Measurements from ENCODE around the gene ZNF662.
A peak's percentile ranks its signal among the peaks of the same experiment; 100 is the strongest.
"Not testable (repeated sequence)": the region's sequence is repeated elsewhere in the genome, so short reads cannot be mapped to it uniquely, and the experiment has no call there.

Gene ZNF662

DNA sequence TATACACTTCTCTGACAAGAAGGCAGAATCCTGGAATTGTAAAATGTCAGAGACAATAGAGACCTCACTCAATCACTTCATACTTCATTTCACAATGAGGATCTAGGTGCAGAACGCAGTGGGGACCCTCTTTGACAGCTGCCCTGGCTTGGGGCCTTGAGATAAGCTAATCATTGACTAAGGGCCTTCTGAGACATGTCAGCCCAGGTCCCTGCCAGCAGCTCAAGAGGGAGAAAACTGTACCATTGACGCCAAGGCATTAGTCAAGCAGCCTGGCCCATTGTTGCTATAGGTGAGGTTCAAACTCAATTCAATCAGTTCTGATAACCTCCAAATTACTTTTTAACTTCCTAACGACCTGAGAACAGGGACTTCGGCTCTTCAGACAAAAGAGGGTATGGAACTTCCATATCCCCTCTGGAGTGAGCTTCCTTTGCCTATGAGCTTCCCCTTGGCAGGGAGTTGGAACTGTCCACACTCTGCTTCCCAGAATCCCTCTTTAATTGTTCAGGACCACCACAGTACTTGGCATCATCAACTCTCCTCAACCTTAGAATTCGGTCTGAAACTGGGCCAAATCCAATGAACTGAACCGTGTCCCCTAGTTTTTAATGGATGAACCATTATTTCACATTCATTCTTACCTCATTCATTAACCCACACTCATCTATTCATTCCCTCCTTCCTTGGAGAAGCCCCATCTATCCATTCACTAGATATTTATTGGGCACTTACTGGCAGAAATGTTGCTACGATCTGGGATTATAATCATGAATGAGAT, 28.8 kb upstream of the ZNF662 start:
- H3K27me3 ChIP-seq (ENCODE audit: insufficient read depth, low read length): peaks cover 14% of the 10 kb centered on the region
- H2AFZ ChIP-seq (ENCODE audit: low read depth, low read length): no peak overlapping the region
- no peaks in the 10 kb centered on the region for H3K9me3 ChIP-seq (ENCODE audit: low read length)
- H3K36me3 ChIP-seq (ENCODE audit: insufficient read depth, low read length): no peaks in the 10 kb centered on the region
- H3K4me3 ChIP-seq (ENCODE audit: low read length): no peak overlapping the region
- no peaks in the 10 kb centered on the region for H3K4me1 ChIP-seq (ENCODE audit: insufficient read depth, low read length)

DNA sequence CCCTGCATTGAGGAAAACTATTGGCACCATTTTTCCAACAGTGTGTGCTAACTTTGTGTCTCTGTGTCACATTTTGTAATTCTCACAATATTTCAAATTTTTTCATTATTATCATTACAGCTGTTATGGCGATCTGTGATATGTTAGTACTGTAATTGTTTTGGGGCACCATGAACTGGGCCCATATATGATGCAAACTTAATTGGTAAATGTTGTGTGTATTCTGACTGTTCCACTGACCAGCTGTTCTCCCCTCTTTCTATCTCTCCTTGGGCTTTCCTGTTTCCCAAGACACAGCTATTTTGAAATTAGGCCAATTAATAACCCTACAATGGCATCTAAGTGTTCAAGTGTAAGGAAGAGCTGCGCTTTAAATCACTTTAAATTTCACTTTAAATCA, 28.1 kb upstream of the ZNF662 start:
- no peaks in the 10 kb centered on the region for H3K4me1 ChIP-seq (ENCODE audit: insufficient read depth, low read length)
- no peaks in the 10 kb centered on the region for H3K9me3 ChIP-seq (ENCODE audit: low read length)
- no peaks in the 10 kb centered on the region for H3K36me3 ChIP-seq (ENCODE audit: insufficient read depth, low read length)
- H3K4me3 ChIP-seq (ENCODE audit: low read length): no peak overlapping the region
- peaks cover 10% of the 10 kb centered on the region for H3K27me3 ChIP-seq (ENCODE audit: insufficient read depth, low read length)
- no peak overlapping the region for H2AFZ ChIP-seq (ENCODE audit: low read depth, low read length)

DNA sequence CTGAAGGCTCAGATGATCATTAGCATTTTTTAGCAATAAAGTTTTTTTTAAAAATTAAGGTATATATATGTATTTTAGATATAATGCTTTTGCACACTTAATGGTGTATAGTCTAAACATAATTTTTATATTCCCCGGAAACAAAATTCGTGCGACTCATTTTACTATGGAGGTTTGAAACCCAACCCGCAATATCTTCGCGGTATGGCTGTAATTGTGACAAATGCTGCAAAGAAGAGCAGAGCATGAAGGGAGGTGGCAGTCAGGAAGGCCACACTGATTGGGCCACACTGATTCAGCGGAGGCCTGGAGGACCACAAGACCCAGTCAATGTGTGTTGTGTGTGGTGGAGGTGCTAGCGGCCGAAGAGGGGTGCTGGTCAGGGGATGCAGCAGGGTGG, 25.8 kb upstream of the ZNF662 start:
- Histone ChIP-seq H3K36me3 (ENCODE audit: insufficient read depth, low read length) (no peaks in the 10 kb centered on the region), H3K4me1 (ENCODE audit: insufficient read depth, low read length) (no peaks in the 10 kb centered on the region), H3K4me3 (ENCODE audit: low read length) (no peak overlapping the region), H2AFZ (ENCODE audit: low read depth, low read length) (peak overlapping the region; percentile 96), H3K9me3 (ENCODE audit: low read length) (no peaks in the 10 kb centered on the region), H3K27me3 (ENCODE audit: insufficient read depth, low read length) (peaks cover 9% of the 10 kb centered on the region)

DNA sequence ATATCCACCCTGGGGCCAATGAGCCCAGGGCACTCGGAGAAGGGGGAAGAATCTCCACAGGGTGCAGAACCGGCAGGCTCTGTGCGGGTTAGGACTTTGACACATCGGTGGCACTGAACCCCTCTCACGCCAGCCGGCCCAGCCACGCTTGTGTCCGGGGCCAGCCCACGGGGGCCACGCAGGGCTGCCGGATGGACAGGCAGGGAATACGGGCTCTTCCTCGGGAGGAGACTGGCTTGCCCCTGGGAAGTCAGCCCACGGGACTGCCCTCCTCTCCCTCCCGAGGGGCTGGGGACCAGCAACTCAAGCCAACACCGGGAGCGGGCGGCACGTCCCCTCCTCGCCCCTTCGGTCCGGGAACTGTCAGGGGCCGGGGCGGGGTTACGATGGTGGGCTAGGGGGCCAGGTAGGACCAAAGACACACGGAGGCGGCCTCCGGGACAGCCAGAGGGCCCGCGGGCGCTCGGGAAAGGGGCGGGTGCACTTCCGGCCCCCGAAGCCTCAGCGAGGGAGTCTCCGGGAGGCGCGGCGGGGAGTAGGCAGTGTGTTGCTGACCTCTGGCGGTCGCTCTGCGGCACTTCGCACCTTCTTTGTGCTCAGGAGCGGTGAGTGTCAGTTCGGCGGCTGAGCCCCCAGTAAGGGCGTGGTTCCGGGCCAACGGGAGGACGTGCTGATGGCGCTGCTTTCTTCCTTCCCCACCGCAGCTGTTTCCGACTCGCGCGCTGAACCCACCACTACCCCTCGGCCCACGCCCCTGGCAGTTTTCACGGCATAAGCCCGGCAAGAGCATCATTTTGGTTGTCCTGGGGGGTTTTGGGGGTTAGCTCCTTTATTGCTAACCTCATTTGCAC, 25.1 kb upstream of the ZNF662 start:
- Histone ChIP-seq H3K36me3 (ENCODE audit: insufficient read depth, low read length) (no peaks in the 10 kb centered on the region), H3K27me3 (ENCODE audit: insufficient read depth, low read length) (peaks cover 10% of the 10 kb centered on the region), H2AFZ (ENCODE audit: low read depth, low read length) (peak overlapping the region; percentile 96), H3K4me3 (ENCODE audit: low read length) (peak overlapping the region; percentile 33), H3K4me1 (ENCODE audit: insufficient read depth, low read length) (no peaks in the 10 kb centered on the region), H3K9me3 (ENCODE audit: low read length) (no peaks in the 10 kb centered on the region)

DNA sequence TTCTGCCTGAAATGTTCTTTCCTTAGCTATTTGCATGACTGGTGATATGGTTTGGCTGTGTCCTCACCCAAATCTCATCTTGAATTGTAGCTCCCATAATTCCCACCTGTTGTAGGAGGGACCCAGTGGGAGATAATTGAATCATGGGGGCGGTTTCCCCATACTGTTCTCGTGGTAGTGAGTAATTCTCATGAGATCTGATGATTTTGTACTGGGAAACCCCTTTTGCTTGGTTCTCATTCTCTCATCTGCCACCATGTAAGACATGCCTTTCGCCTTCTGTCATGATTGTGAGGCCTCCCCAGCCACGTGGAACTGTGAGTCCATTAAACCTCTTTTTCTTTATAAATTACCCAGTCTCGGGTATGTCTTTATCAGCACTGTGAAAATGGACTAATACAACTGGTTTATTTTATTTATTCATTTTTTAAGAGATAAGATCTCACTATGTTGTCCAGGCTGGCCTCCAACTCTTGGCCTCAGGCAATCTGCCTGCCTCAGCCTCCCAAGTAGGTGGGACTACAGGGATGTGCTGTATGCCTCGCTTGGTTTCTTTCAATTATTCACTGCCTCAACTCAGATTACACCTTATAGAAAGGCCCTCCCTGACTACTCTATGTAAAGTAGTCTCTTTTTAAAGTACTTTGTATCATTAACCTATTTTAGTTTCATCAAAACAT, 22.6 kb upstream of the ZNF662 start:
- not testable (repeated sequence) for H3K4me1 ChIP-seq (ENCODE audit: insufficient read depth, low read length); H3K36me3 ChIP-seq (ENCODE audit: insufficient read depth, low read length); H3K4me3 ChIP-seq (ENCODE audit: low read length); H3K9me3 ChIP-seq (ENCODE audit: low read length); H2AFZ ChIP-seq (ENCODE audit: low read depth, low read length)
- peaks cover 14% of the 10 kb centered on the region for H3K27me3 ChIP-seq (ENCODE audit: insufficient read depth, low read length)

DNA sequence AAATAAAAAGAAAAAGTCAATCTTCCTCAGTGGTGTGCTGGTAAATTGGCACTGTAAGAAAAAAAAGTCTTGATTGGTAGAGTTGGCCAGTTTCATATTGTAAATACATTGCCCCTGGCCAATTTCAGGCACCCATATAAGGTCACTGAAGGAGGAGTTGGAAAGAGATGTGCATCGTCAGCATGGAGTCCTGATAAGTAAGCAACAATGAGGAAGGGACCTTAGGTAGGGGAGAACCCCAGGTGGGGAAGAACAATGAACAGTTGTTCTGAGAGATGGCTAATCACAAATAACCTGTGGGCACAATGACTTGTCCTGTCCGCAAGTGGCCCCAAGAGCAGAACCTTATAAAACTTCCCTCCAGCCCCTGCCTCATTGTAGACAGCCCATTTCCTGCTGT, 21.6 kb upstream of the ZNF662 start:
- Histone ChIP-seq H2AFZ (ENCODE audit: low read depth, low read length) (no peak overlapping the region), H3K4me1 (ENCODE audit: insufficient read depth, low read length) (no peaks in the 10 kb centered on the region), H3K9me3 (ENCODE audit: low read length) (no peaks in the 10 kb centered on the region), H3K36me3 (ENCODE audit: insufficient read depth, low read length) (no peaks in the 10 kb centered on the region), H3K27me3 (ENCODE audit: insufficient read depth, low read length) (peaks cover 14% of the 10 kb centered on the region), H3K4me3 (ENCODE audit: low read length) (no peak overlapping the region)

DNA sequence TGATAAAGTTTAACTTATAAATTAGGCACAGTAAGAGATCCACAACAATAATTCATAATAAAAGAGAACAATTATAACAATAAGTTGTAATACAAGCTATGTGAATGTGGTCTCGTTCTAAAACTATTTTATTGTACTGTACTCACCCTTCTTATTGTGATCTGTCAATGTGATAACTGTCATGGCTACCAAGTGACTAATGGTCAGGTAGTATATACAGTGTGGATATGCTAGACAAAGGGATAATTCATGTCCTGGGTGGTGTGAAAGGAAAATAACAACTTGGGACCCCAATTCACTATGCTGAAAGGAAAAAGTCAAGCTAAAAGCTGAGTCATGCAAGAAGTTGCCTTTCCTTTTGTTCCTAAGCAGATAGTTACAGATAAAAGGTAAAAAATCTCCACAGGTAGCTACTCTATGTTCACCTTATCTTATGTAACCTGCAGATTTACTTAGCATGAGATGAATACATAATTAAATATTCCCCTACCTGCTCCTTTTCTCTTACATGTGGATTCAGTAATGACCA, 19.6 kb upstream of the ZNF662 start:
- peaks cover 11% of the 10 kb centered on the region for H3K27me3 ChIP-seq (ENCODE audit: insufficient read depth, low read length)
- no peaks in the 10 kb centered on the region for H3K36me3 ChIP-seq (ENCODE audit: insufficient read depth, low read length)
- H2AFZ ChIP-seq (ENCODE audit: low read depth, low read length): no peak overlapping the region
- H3K4me3 ChIP-seq (ENCODE audit: low read length): no peak overlapping the region
- peaks cover 3% of the 10 kb centered on the region for H3K4me1 ChIP-seq (ENCODE audit: insufficient read depth, low read length)
- H3K9me3 ChIP-seq (ENCODE audit: low read length): no peaks in the 10 kb centered on the region

DNA sequence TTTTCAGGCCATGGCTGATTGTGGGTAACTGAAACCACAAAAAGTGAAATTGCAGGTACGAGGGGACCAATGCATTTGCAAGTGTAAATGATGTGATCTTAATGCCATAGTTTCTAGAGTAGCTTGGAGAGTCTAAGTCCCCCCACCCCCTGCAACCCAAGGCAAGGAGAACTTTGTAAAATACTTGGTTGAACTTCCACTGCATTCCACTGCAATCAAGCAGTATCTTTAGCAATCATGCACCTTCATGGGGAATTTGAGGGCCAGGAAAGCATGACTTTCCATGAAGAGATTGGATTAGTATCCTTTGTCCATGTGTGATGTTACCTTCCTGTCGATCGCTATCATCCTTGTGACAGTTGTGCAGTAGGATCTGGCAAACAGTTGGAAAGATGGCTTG, 18.9 kb upstream of the ZNF662 start:
- Histone ChIP-seq H3K4me1 (ENCODE audit: insufficient read depth, low read length) (peaks cover 5% of the 10 kb centered on the region), H3K27me3 (ENCODE audit: insufficient read depth, low read length) (peaks cover 11% of the 10 kb centered on the region), H3K4me3 (ENCODE audit: low read length) (no peak overlapping the region), H2AFZ (ENCODE audit: low read depth, low read length) (no peak overlapping the region), H3K9me3 (ENCODE audit: low read length) (no peaks in the 10 kb centered on the region), H3K36me3 (ENCODE audit: insufficient read depth, low read length) (no peaks in the 10 kb centered on the region)

DNA sequence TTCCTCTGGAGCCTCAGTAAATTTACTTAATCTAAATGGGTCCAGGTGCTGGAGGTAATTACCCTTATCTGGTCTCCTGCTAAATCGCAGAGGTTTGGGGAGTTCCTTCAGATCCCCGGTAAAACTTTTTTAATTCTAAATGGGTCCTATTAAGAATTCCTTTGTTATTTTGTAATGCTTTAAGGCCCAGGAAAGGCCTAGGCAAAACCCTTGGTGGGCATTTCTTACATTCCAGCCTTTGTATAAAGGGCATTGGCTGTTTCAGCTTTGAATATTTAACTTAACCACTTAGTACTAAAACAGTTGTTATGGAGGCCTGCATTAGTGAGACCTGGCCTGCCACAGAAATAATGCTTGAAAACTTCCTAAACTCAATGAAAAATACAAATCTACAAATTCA, 14.9 kb upstream of the ZNF662 start:
- peaks cover 5% of the 10 kb centered on the region for H3K4me1 ChIP-seq (ENCODE audit: insufficient read depth, low read length)
- H3K9me3 ChIP-seq (ENCODE audit: low read length): no peaks in the 10 kb centered on the region
- H3K4me3 ChIP-seq (ENCODE audit: low read length): no peak overlapping the region
- H3K36me3 ChIP-seq (ENCODE audit: insufficient read depth, low read length): no peaks in the 10 kb centered on the region
- no peak overlapping the region for H2AFZ ChIP-seq (ENCODE audit: low read depth, low read length)
- peaks cover 3% of the 10 kb centered on the region for H3K27me3 ChIP-seq (ENCODE audit: insufficient read depth, low read length)

DNA sequence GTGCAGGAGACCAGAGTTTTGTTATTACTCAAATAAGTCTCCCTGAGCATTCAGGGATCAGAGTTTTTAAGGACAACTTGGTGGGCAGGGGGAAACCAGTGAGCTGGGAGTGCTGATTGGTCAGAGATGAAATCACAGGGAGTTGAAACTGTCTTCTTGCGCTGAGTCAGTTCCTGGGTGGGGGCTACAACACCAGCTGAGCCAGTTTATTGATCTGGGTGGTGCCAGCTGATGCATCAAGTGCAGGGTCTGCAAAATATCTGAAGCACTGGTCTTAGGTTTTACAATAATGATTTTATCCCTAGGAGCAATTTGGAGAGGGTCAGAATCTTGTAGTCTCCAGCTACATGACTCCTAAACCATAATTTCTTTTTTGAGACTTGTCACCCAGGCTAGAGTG, 13.8 kb upstream of the ZNF662 start:
- Histone ChIP-seq H3K36me3 (ENCODE audit: insufficient read depth, low read length) (no peaks in the 10 kb centered on the region), H3K9me3 (ENCODE audit: low read length) (no peaks in the 10 kb centered on the region), H3K27me3 (ENCODE audit: insufficient read depth, low read length) (peaks cover 2% of the 10 kb centered on the region), H3K4me3 (ENCODE audit: low read length) (no peak overlapping the region), H2AFZ (ENCODE audit: low read depth, low read length) (no peak overlapping the region), H3K4me1 (ENCODE audit: insufficient read depth, low read length) (peaks cover 5% of the 10 kb centered on the region)

DNA sequence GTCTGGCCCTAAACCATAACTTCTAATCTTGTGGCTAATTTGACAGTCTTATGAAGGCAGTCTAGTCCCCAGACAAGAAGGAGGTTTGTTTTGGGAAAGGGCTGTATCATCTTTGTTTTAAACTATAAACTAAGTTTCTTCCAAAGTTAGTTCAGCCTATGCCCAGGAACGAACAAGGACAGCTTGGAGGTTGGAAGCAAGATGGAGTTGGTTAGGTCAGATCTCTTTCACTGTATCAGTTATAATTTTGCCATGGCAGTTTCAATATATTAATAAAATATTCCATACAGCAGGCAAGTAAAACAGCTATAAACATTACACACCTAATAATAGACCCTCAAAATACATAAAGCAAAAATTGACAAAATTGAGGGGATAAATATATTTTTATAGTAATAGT, 13.1 kb upstream of the ZNF662 start:
- H3K4me3 ChIP-seq (ENCODE audit: low read length): no peak overlapping the region
- H3K36me3 ChIP-seq (ENCODE audit: insufficient read depth, low read length): no peaks in the 10 kb centered on the region
- H2AFZ ChIP-seq (ENCODE audit: low read depth, low read length): no peak overlapping the region

DNA sequence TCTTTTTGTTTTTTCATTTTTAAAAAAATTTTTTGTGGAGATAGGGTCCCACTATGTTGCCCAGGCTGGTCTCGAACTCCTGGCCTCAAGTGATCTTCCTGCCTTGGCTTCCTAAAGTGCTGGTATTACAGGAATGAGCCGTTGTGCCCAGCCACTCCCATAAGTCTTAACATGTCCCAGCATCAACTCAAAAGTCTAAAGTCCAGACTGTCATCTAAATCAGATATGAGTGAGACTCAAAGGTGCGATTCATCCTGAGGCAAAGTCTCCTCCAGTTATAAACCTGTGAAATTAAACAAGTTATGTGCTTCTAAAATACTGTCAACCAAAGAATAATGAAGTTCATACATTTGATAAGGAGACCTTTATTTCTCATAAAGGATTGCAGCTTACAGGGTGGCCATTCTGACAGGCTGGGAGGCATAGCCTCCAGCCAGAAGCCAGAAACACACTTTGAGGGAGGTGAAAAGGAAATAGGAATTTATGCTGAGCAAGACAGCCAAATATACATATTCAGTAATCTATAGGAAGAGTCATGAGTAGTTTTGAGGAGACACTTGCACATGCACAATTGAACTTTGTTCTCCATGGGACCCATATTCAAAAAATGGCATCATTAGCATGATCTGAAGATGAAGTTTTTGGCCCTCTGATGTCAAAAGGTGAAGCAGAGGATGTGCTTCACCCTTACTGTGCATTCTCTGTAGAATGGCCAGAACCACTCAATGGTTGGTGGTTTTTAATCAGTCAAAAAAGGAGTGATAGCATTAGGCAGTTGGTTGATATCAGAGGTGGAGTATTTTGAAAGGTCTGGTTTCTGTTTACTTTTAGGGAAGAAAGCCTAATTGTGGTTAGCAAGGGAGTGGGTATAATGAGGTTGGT, 11.0 kb upstream of the ZNF662 start:
- Histone ChIP-seq H3K27me3 (ENCODE audit: insufficient read depth, low read length) (no peaks in the 10 kb centered on the region), H3K4me1 (ENCODE audit: insufficient read depth, low read length) (peaks cover 5% of the 10 kb centered on the region), H2AFZ (ENCODE audit: low read depth, low read length) (no peak overlapping the region), H3K4me3 (ENCODE audit: low read length) (no peak overlapping the region), H3K9me3 (ENCODE audit: low read length) (peaks cover 1% of the 10 kb centered on the region), H3K36me3 (ENCODE audit: insufficient read depth, low read length) (no peaks in the 10 kb centered on the region)

More for the DNA sequence above, 13.1 kb upstream of the ZNF662 start:
- H3K4me1 ChIP-seq (ENCODE audit: insufficient read depth, low read length): peaks cover 5% of the 10 kb centered on the region
- H3K9me3 ChIP-seq (ENCODE audit: low read length): no peaks in the 10 kb centered on the region
- no peaks in the 10 kb centered on the region for H3K27me3 ChIP-seq (ENCODE audit: insufficient read depth, low read length)
